ENCODE data around the gene TAS2R9. TPM values are rescaled to one million over a fixed set of nuclear protein-coding genes. Genes with fewer than 3 reads are reported as not detected.

TAS2R9 gene
- not detected for total RNA-seq

- no peaks in the 10 kb centered on the region for H3K36me3 ChIP-seq
- H3K27ac ChIP-seq, result no peak within 1 kb of the TSS
- H3K27me3 ChIP-seq (replicated peaks; ENCODE audit: insufficient read depth), result no peaks in the 10 kb centered on the region
- H3K4me3 ChIP-seq, result no peak within 1 kb of the TSS
- H3K9me3 ChIP-seq, result no peaks in the 10 kb centered on the region
- TF ChIP-seq POLR2A (IDR thresholded peaks at IDR 0.05), result no peak
- no peak for TF ChIP-seq POLR2AphosphoS5 (IDR thresholded peaks at IDR 0.05)
- no peak for TF ChIP-seq CTCF (IDR thresholded peaks at IDR 0.05)
- intact Hi-C loops (cut with DNase I), result no loop called here
- DNase-seq (ENCODE audit: low spot score), result no peak
- H3K4me1 ChIP-seq (replicated peaks), result no peaks in the 10 kb centered on the region
Measured at GRCh38 chr12:10810068-10810467, at the start of gene TAS2R9. Gene TAS2R9, minus strand, starts transcription at chr12:10810168. Its CDS starts 93 bp downstream, at chr12:10810075.

- Histone ChIP-seq H3K36me3 (no peaks in the 10 kb centered on the region), H3K4me3 (no peak overlapping the region), H3K4me1 (replicated peaks) (no peaks in the 10 kb centered on the region), H3K27ac (no peak overlapping the region), H3K27me3 (replicated peaks; ENCODE audit: insufficient read depth) (no peaks in the 10 kb centered on the region), H3K9me3 (no peaks in the 10 kb centered on the region)
- 93% methylated on average over 2 of the region's 2 CpGs for WGBS
- TF ChIP-seq POLR2AphosphoS5 (IDR thresholded peaks at IDR 0.05), result no peak
- no peak for TF ChIP-seq CTCF (IDR thresholded peaks at IDR 0.05)
- TF ChIP-seq POLR2A (IDR thresholded peaks at IDR 0.05), result no peak
- intact Hi-C loops (cut with DNase I), result no loop called here
- no peak for DNase-seq (ENCODE audit: low spot score)
Measured at GRCh38 chr12:10855807-10856206, 45.8 kb upstream of the TAS2R9 start.

DNA sequence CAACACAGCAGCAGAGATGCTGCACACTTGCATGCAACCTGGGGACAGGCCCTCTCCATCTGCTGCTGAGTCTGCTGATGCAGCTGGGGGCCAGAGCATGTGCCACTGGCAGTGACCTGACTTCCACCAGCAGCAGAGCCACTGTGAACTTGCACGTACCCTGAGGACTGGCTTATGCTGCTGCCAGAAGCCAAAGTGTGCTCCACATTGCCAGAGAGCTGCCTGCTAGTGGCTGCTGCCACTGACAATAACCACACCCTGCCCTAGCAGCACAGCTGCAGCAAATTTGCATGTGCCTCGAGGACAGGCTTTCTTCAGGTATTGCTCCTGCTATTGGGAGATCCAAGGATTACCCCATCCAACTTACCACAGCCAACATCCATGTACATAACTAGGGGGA is 43.8 kb upstream of the TAS2R9 start:
- intact Hi-C loops (cut with DNase I), result no loop called here
- TF ChIP-seq POLR2A (IDR thresholded peaks at IDR 0.05), result no peak

GRCh38 chr12:10851243-10851858 is 41.4 kb upstream of the TAS2R9 start:
- Histone ChIP-seq H3K27me3 (replicated peaks; ENCODE audit: insufficient read depth) (no peaks in the 10 kb centered on the region), H3K4me1 (replicated peaks) (no peaks in the 10 kb centered on the region), H3K4me3 (no peak overlapping the region), H3K27ac (no peak overlapping the region), H3K9me3 (no peaks in the 10 kb centered on the region), H3K36me3 (no peaks in the 10 kb centered on the region)
- TF ChIP-seq CTCF (IDR thresholded peaks at IDR 0.05) (no peak), POLR2AphosphoS5 (IDR thresholded peaks at IDR 0.05) (no peak), POLR2A (IDR thresholded peaks at IDR 0.05) (no peak)
- WGBS, result 86% methylated on average over 4 of the region's 4 CpGs
- intact Hi-C loops (cut with DNase I), result no loop called here
- no peak for DNase-seq (ENCODE audit: low spot score)

More for the DNA sequence above, 43.8 kb upstream of the TAS2R9 start:
- Histone ChIP-seq H3K36me3 (no peaks in the 10 kb centered on the region), H3K27ac (no peak overlapping the region), H3K4me3 (no peak overlapping the region), H3K27me3 (replicated peaks; ENCODE audit: insufficient read depth) (no peaks in the 10 kb centered on the region), H3K9me3 (no peaks in the 10 kb centered on the region), H3K4me1 (replicated peaks) (no peaks in the 10 kb centered on the region)
- DNase-seq (ENCODE audit: low spot score), result no peak
- WGBS, result 83% methylated on average over 2 of the region's 2 CpGs

DNA sequence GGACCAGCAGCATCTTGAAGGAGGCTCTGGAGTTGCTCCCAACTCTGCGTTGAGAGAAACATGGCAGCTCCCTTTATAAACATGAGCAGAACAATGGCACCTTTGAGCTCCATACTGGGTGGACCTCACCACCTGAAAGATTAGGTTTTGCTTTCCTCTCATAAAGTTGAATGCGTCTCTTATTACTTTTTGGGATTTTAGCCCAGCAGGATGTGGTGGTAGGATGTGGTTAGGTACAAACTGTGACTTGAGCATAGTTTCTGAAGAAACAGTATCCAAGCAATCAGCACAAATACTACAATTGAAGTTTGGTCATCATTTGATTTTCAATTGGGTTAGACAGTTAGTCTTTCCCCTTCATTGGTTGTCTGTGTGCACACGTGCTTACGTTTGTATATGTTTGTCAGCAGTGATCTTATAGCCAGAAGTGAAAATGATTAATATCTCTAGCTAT is 39.5 kb upstream of the TAS2R9 start, which contains the start of gene PRR4:
Gene PRR4, minus strand, starts transcription at position 51 of the 454 bp plus-strand sequence. Its CDS starts 38 bp downstream, at position 13.
- no peak within 1 kb of the TSS for H3K27ac ChIP-seq
- WGBS, result 65% methylated on average over 4 of the region's 4 CpGs
- no peaks in the 10 kb centered on the region for H3K27me3 ChIP-seq (replicated peaks; ENCODE audit: insufficient read depth)
- intact Hi-C loops (cut with DNase I), result no loop called here
- H3K9me3 ChIP-seq, result no peaks in the 10 kb centered on the region
- DNase-seq (ENCODE audit: low spot score), result no peak
- TF ChIP-seq CTCF (IDR thresholded peaks at IDR 0.05) (no peak), POLR2AphosphoS5 (IDR thresholded peaks at IDR 0.05) (no peak), POLR2A (IDR thresholded peaks at IDR 0.05) (no peak)
- H3K4me3 ChIP-seq, result no peak within 1 kb of the TSS
- no peaks in the 10 kb centered on the region for H3K36me3 ChIP-seq
- H3K4me1 ChIP-seq (replicated peaks), result no peaks in the 10 kb centered on the region
